ENCODE data around the gene MYO1D.
A peak's percentile ranks its signal among the peaks of the same experiment; 100 is the strongest.

The MYO1D gene

GRCh38 chr17:32487473-32488176 is 389.3 kb downstream of the MYO1D start:
- H3K27me3 ChIP-seq (replicated peaks; ENCODE audit: control insufficient read depth, insufficient read depth, low read length, poor library complexity, severe bottlenecking): no peaks in the 10 kb centered on the region
- peaks cover 23% of the 10 kb centered on the region for H3K4me1 ChIP-seq (ENCODE audit: control insufficient read depth, insufficient read depth, low read length, poor library complexity, severe bottlenecking)
- no peak for DNase-seq
- H3K4me3 ChIP-seq (ENCODE audit: insufficient read depth, low read depth, low read length, poor library complexity, severe bottlenecking): peak overlapping the region; percentile 74
- H3K36me3 ChIP-seq (ENCODE audit: control insufficient read depth, insufficient read depth, low read length): peaks cover 3% of the 10 kb centered on the region
- peak overlapping the region; percentile 31 for H3K27ac ChIP-seq (ENCODE audit: insufficient read depth, low read length, poor library complexity, severe bottlenecking)
- no peaks in the 10 kb centered on the region for H3K9me3 ChIP-seq (ENCODE audit: control insufficient read depth, low read length)

GRCh38 chr17:32486701-32487472 is 390.0 kb downstream of the MYO1D start, which contains the start of gene CDK5R1:
Gene CDK5R1, plus strand, starts transcription at chr17:32486993. Its CDS starts 628 bp downstream, at chr17:32487621.
- peak; percentile 56 to 59 (median 58) for DNase-seq
- H3K4me1 ChIP-seq (ENCODE audit: control insufficient read depth, insufficient read depth, low read length, poor library complexity, severe bottlenecking): peaks cover 16% of the 10 kb centered on the region
- peaks cover 7% of the 10 kb centered on the region for H3K36me3 ChIP-seq (ENCODE audit: control insufficient read depth, insufficient read depth, low read length)
- H3K9me3 ChIP-seq (ENCODE audit: control insufficient read depth, low read length): no peaks in the 10 kb centered on the region
- peak within 1 kb of the TSS; percentile 74 for H3K4me3 ChIP-seq (ENCODE audit: insufficient read depth, low read depth, low read length, poor library complexity, severe bottlenecking)
- H3K27me3 ChIP-seq (replicated peaks; ENCODE audit: control insufficient read depth, insufficient read depth, low read length, poor library complexity, severe bottlenecking): no peaks in the 10 kb centered on the region
- H3K27ac ChIP-seq (ENCODE audit: insufficient read depth, low read length, poor library complexity, severe bottlenecking): peak within 1 kb of the TSS; percentile 37

- Histone ChIP-seq H3K36me3 (ENCODE audit: control insufficient read depth, insufficient read depth, low read length) (peaks cover 12% of the 10 kb centered on the region), H3K4me1 (ENCODE audit: control insufficient read depth, insufficient read depth, low read length, poor library complexity, severe bottlenecking) (peaks cover 9% of the 10 kb centered on the region), H3K4me3 (ENCODE audit: insufficient read depth, low read depth, low read length, poor library complexity, severe bottlenecking) (peak overlapping the region; percentile 25), H3K27ac (ENCODE audit: insufficient read depth, low read length, poor library complexity, severe bottlenecking) (peak overlapping the region; percentile 37), H3K27me3 (replicated peaks; ENCODE audit: control insufficient read depth, insufficient read depth, low read length, poor library complexity, severe bottlenecking) (no peaks in the 10 kb centered on the region), H3K9me3 (ENCODE audit: control insufficient read depth, low read length) (no peaks in the 10 kb centered on the region)
- DNase-seq: peak in 2 of 3 donors; percentile 60 to 61
Measured at GRCh38 chr17:32486111-32486700, 390.7 kb downstream of the MYO1D start.

- H3K36me3 ChIP-seq (ENCODE audit: control insufficient read depth, insufficient read depth, low read length): peaks cover 19% of the 10 kb centered on the region
- no peaks in the 10 kb centered on the region for H3K9me3 ChIP-seq (ENCODE audit: control insufficient read depth, low read length)
- H3K27me3 ChIP-seq (replicated peaks; ENCODE audit: control insufficient read depth, insufficient read depth, low read length, poor library complexity, severe bottlenecking): no peaks in the 10 kb centered on the region
- H3K27ac ChIP-seq (ENCODE audit: insufficient read depth, low read length, poor library complexity, severe bottlenecking): peak overlapping the region; percentile 37
- no peak overlapping the region for H3K4me3 ChIP-seq (ENCODE audit: insufficient read depth, low read depth, low read length, poor library complexity, severe bottlenecking)
- no peak for DNase-seq
- H3K4me1 ChIP-seq (ENCODE audit: control insufficient read depth, insufficient read depth, low read length, poor library complexity, severe bottlenecking): peaks cover 8% of the 10 kb centered on the region
Measured at GRCh38 chr17:32485261-32486110, 391.4 kb downstream of the MYO1D start.

- H3K9me3 ChIP-seq (ENCODE audit: control insufficient read depth, low read length): no peaks in the 10 kb centered on the region
- peaks cover 8% of the 10 kb centered on the region for H3K4me1 ChIP-seq (ENCODE audit: control insufficient read depth, insufficient read depth, low read length, poor library complexity, severe bottlenecking)
- no peaks in the 10 kb centered on the region for H3K27me3 ChIP-seq (replicated peaks; ENCODE audit: control insufficient read depth, insufficient read depth, low read length, poor library complexity, severe bottlenecking)
- no peak overlapping the region for H3K27ac ChIP-seq (ENCODE audit: insufficient read depth, low read length, poor library complexity, severe bottlenecking)
- H3K36me3 ChIP-seq (ENCODE audit: control insufficient read depth, insufficient read depth, low read length): peaks cover 28% of the 10 kb centered on the region
- DNase-seq: no peak
- H3K4me3 ChIP-seq (ENCODE audit: insufficient read depth, low read depth, low read length, poor library complexity, severe bottlenecking): no peak overlapping the region
Measured at GRCh38 chr17:32484628-32485027, 392.3 kb downstream of the MYO1D start.

GRCh38 chr17:32484041-32484461 is 392.9 kb downstream of the MYO1D start:
- Histone ChIP-seq H3K27ac (ENCODE audit: insufficient read depth, low read length, poor library complexity, severe bottlenecking) (no peak overlapping the region), H3K36me3 (ENCODE audit: control insufficient read depth, insufficient read depth, low read length) (peaks cover 33% of the 10 kb centered on the region), H3K4me3 (ENCODE audit: insufficient read depth, low read depth, low read length, poor library complexity, severe bottlenecking) (no peak overlapping the region), H3K4me1 (ENCODE audit: control insufficient read depth, insufficient read depth, low read length, poor library complexity, severe bottlenecking) (peaks cover 8% of the 10 kb centered on the region), H3K9me3 (ENCODE audit: control insufficient read depth, low read length) (no peaks in the 10 kb centered on the region), H3K27me3 (replicated peaks; ENCODE audit: control insufficient read depth, insufficient read depth, low read length, poor library complexity, severe bottlenecking) (no peaks in the 10 kb centered on the region)
- DNase-seq: no peak

- H3K4me3 ChIP-seq (ENCODE audit: insufficient read depth, low read depth, low read length, poor library complexity, severe bottlenecking): no peak overlapping the region
- H3K36me3 ChIP-seq (ENCODE audit: control insufficient read depth, insufficient read depth, low read length): peaks cover 38% of the 10 kb centered on the region
- no peaks in the 10 kb centered on the region for H3K9me3 ChIP-seq (ENCODE audit: control insufficient read depth, low read length)
- DNase-seq: no peak
- H3K4me1 ChIP-seq (ENCODE audit: control insufficient read depth, insufficient read depth, low read length, poor library complexity, severe bottlenecking): peaks cover 8% of the 10 kb centered on the region
- H3K27me3 ChIP-seq (replicated peaks; ENCODE audit: control insufficient read depth, insufficient read depth, low read length, poor library complexity, severe bottlenecking): no peaks in the 10 kb centered on the region
- H3K27ac ChIP-seq (ENCODE audit: insufficient read depth, low read length, poor library complexity, severe bottlenecking): no peak overlapping the region
Measured at GRCh38 chr17:32483451-32484019, 393.4 kb downstream of the MYO1D start.

GRCh38 chr17:32482568-32483320 is 394.2 kb downstream of the MYO1D start:
- Histone ChIP-seq H3K27me3 (replicated peaks; ENCODE audit: control insufficient read depth, insufficient read depth, low read length, poor library complexity, severe bottlenecking) (no peaks in the 10 kb centered on the region), H3K4me3 (ENCODE audit: insufficient read depth, low read depth, low read length, poor library complexity, severe bottlenecking) (no peak overlapping the region), H3K4me1 (ENCODE audit: control insufficient read depth, insufficient read depth, low read length, poor library complexity, severe bottlenecking) (peaks cover 5% of the 10 kb centered on the region), H3K36me3 (ENCODE audit: control insufficient read depth, insufficient read depth, low read length) (peaks cover 46% of the 10 kb centered on the region), H3K9me3 (ENCODE audit: control insufficient read depth, low read length) (no peaks in the 10 kb centered on the region), H3K27ac (ENCODE audit: insufficient read depth, low read length, poor library complexity, severe bottlenecking) (no peak overlapping the region)
- DNase-seq: no peak

- Histone ChIP-seq H3K27ac (ENCODE audit: insufficient read depth, low read length, poor library complexity, severe bottlenecking) (no peak overlapping the region), H3K9me3 (ENCODE audit: control insufficient read depth, low read length) (no peaks in the 10 kb centered on the region), H3K4me1 (ENCODE audit: control insufficient read depth, insufficient read depth, low read length, poor library complexity, severe bottlenecking) (peaks cover 3% of the 10 kb centered on the region), H3K4me3 (ENCODE audit: insufficient read depth, low read depth, low read length, poor library complexity, severe bottlenecking) (no peak overlapping the region), H3K27me3 (replicated peaks; ENCODE audit: control insufficient read depth, insufficient read depth, low read length, poor library complexity, severe bottlenecking) (no peaks in the 10 kb centered on the region), H3K36me3 (ENCODE audit: control insufficient read depth, insufficient read depth, low read length) (peaks cover 61% of the 10 kb centered on the region)
- no peak for DNase-seq
Measured at GRCh38 chr17:32481193-32481592, 395.7 kb downstream of the MYO1D start.

All from effector memory CD4-positive, alpha-beta T cell (primary cell).